RWPE2 (cell line): Measurements from ENCODE around the gene JUND.
A peak's percentile ranks its signal among the peaks of the same experiment; 100 is the strongest.

Experiments used
- ATAC-seq: fragments of 200-7000 bp; cut with Tn5 transposase; 3 replicates; pipeline ENCODE4 v1.9.1; 2021; ENCODE audit warnings: low read depth
- DNase-seq: peaks from one replicate; pipeline ENCODE4 v3.0.0-alpha.2; 2020; ENCODE audit warnings: low spot score
- H3K27ac ChIP-seq: fragments of 450-650 bp; 2 replicates; pipeline ENCODE4 v1.5.1; 2017; ENCODE audit warnings: mild to moderate bottlenecking; ENCODE audit not compliant: poor library complexity, severe bottlenecking
- H3K27me3 ChIP-seq: fragments of 250-450 bp; sonication (Bioruptor Pico); 2 replicates; pipeline ENCODE4 v1.5.1; 2021; ENCODE audit warnings: mild to moderate bottlenecking, moderate library complexity; ENCODE audit not compliant: insufficient read depth, poor library complexity, severe bottlenecking
- H3K36me3 ChIP-seq: fragments of 250-450 bp; sonication (Bioruptor Pico); 2 replicates; pipeline ENCODE4 v1.5.1; 2020; ENCODE audit warnings: low read depth, mild to moderate bottlenecking, moderate library complexity
- H3K4me1 ChIP-seq: fragments of 250-450 bp; sonication (Bioruptor Pico); 2 replicates; pipeline ENCODE4 v1.5.1; 2021; ENCODE audit warnings: mild to moderate bottlenecking, moderate library complexity; ENCODE audit not compliant: insufficient read depth, poor library complexity, severe bottlenecking
- H3K4me3 ChIP-seq: fragments of 250-450 bp; sonication (Bioruptor Pico); 2 replicates; pipeline ENCODE4 v1.5.1; 2021; ENCODE audit warnings: mild to moderate bottlenecking, moderate library complexity; ENCODE audit not compliant: severe bottlenecking
- H3K9me3 ChIP-seq: fragments of 250-450 bp; sonication (Bioruptor Pico); 2 replicates; pipeline ENCODE4 v1.5.1; 2021; ENCODE audit warnings: mild to moderate bottlenecking, moderate library complexity; ENCODE audit not compliant: severe bottlenecking
- TF ChIP-seq, protein P1 (sequence below): fragments of 450-650 bp; IDR thresholded peaks from one replicate; pipeline ENCODE4 v1.5.1; 2017; ENCODE audit warnings: mild to moderate bottlenecking, moderate library complexity; ENCODE audit not compliant: poor library complexity, severe bottlenecking

JUND gene

DNA sequence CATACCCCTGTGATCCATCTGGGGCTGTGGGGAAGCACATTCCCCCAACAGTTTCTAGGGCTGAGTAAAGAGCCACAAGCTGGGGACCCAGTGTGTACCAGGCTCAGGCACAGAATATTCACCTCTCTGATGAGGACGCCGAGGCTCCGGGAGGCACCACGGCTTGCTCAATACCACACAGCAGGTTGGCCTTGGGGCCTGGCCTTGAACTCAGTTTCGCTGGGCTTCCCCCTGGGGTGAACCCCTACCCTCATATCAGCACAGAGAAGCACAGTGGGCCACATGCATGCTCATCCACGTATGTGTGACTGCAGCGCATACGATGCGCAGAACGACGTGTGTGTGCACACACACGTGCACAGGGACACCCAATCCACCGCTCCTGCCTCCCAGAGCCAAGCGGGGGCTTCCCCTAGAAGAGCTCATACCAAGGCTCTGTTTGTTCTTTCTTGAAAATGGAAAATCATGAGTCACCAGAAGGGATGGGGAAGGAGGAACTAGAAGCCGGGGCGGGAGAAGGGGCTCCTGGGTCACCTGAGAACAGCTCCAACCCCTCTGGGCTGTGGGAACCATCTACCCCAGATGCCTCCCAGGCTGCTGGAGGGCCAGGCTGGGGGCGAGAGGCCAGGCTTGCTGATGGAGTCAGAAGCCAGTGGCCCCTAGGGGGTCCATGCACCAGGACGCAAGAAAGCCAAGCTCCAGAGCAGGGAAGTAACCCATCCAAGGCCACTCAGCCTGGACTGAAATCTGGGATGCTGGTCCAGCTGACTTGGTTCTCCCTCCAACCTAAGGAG, 50.3 kb downstream of the JUND start:
- Histone ChIP-seq H3K4me3 (no peak overlapping the region), H3K27ac (no peak overlapping the region), H3K36me3 (no peaks in the 10 kb centered on the region), H3K27me3 (peaks cover under 1% of the 10 kb centered on the region), H3K4me1 (no peaks in the 10 kb centered on the region), H3K9me3 (no peaks in the 10 kb centered on the region)
- ATAC-seq (peak; percentile 39; the same call in 1 of the 3 replicates), DNase-seq (no peak)
- TF ChIP-seq, protein P1, sequence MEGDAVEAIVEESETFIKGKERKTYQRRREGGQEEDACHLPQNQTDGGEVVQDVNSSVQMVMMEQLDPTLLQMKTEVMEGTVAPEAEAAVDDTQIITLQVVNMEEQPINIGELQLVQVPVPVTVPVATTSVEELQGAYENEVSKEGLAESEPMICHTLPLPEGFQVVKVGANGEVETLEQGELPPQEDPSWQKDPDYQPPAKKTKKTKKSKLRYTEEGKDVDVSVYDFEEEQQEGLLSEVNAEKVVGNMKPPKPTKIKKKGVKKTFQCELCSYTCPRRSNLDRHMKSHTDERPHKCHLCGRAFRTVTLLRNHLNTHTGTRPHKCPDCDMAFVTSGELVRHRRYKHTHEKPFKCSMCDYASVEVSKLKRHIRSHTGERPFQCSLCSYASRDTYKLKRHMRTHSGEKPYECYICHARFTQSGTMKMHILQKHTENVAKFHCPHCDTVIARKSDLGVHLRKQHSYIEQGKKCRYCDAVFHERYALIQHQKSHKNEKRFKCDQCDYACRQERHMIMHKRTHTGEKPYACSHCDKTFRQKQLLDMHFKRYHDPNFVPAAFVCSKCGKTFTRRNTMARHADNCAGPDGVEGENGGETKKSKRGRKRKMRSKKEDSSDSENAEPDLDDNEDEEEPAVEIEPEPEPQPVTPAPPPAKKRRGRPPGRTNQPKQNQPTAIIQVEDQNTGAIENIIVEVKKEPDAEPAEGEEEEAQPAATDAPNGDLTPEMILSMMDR = no peak

DNA sequence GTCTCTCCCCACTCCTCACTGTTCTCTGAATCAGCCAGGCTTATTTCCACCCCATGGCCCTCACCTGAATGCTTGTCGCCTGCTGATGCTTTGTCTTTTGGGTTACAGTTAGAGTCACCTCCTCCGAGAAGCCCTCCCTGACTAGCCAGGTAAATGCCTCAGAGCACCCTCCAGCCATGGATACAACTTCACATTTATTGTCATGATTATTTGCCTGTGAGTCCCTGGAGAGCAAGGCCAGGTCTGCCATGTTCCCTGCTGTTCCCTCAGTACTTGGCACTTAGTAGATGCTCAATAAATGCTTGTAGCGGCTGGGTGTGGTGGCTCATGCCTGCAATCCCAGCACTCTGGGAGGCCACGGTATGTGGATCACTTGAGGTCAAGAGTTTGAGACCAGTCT, 51.5 kb downstream of the JUND start:
- DNase-seq (no peak), ATAC-seq (no peak)
- Histone ChIP-seq H3K27ac (no peak overlapping the region), H3K27me3 (peaks cover 12% of the 10 kb centered on the region), H3K4me3 (no peak overlapping the region), H3K4me1 (no peaks in the 10 kb centered on the region), H3K36me3 (no peaks in the 10 kb centered on the region), H3K9me3 (no peaks in the 10 kb centered on the region)
- TF ChIP-seq, protein P1 = no peak
